Inflammatory macrophage treated with lipopolysaccharide for 1 hour (primary cell): ENCODE data around the gene KNDC1.

ENCODE experiments used
- DNase-seq, 2 donors: peaks; one replicate each; pipeline ENCODE4 v3.0.0-alpha.2; 2020 to 2022

KNDC1 gene

GRCh38 chr10:133266056-133266795 lies 106.2 kb downstream of the KNDC1 start:
- no peak for DNase-seq

GRCh38 chr10:133267293-133267692 lies 107.3 kb downstream of the KNDC1 start:
- DNase-seq = no peak

- DNase-seq = no peak
These were observed 107.8 kb downstream of the KNDC1 start for GRCh38 chr10:133267829-133268228.

- no peak for DNase-seq
These were observed 108.5 kb downstream of the KNDC1 start for GRCh38 chr10:133268532-133268931.

GRCh38 chr10:133269367-133269766 lies 109.3 kb downstream of the KNDC1 start:
- DNase-seq = no peak

GRCh38 chr10:133270204-133270603 lies 110.2 kb downstream of the KNDC1 start:
- DNase-seq = no peak

- no peak for DNase-seq
These were observed 110.8 kb downstream of the KNDC1 start for GRCh38 chr10:133270773-133271297.

- no peak for DNase-seq
These were observed 111.7 kb downstream of the KNDC1 start for GRCh38 chr10:133271521-133272300.

GRCh38 chr10:133272301-133272963 lies 112.4 kb downstream of the KNDC1 start:
- no peak for DNase-seq

GRCh38 chr10:133272964-133273420 lies 113.0 kb downstream of the KNDC1 start:
- no peak for DNase-seq

- no peak for DNase-seq
These were observed 113.6 kb downstream of the KNDC1 start for GRCh38 chr10:133273534-133274143.

GRCh38 chr10:133274751-133275683 lies 115.0 kb downstream of the KNDC1 start:
- DNase-seq = peak in 1 of 2 donors; percentile 15

GRCh38 chr10:133275684-133276092 lies 115.7 kb downstream of the KNDC1 start:
- no peak for DNase-seq
